Measurements from ENCODE around the gene SLC7A7.
A peak's percentile ranks its signal among the peaks of the same experiment; 100 is the strongest.
"Not testable (repeated sequence)": the region's sequence is repeated elsewhere in the genome, so short reads cannot be mapped to it uniquely, and the experiment has no call there.

Gene SLC7A7
- total RNA-seq, result 0 to 0.91 (median 0.08) reads per million in 4 donors

DNA sequence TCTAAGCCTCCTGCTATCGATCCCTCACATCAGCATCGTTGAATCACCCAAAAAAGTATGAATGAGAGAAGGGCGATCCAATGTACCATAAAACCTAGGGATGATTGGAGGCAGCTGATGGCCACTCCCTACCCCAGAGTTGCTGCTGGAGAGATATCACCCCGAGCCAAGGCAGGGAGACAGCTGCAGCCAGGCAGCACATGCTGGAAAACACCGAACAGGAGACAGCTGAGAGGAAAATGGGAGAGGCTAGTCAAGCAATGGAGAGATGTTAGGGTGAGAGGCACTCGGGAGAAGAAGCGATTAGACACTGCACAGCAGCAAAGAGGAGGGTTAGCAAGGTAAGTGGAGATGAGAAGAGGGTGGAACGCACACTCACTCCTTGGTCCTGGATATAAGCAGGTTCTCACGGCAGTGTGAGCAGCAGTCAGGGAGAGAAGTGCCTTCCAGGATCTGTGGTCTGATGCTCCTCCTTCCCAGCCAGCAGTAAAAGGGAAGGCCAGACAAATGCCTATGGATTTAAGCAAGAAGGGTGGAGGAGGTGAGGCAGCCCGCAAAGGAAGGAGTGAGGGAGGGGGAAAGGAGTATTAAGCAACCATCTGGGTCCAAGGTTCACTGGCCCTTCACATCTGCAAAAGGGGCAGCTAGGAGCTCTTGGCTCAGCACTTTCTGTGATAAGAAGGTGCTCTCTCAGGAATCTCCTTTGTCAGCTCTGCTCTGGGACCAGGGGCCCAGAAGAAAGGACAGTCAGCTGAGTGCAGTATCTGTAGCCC, at the start of gene SLC7A7:
Gene SLC7A7 (minus strand): TSS at position 495 of the 773 bp plus-strand sequence. CDS start 2,037 bp downstream, outside the sequence.
- DNase-seq, result no peak

- no peak for DNase-seq
These were observed 49.7 kb upstream of the SLC7A7 start for GRCh38 chr14:22864979-22865378.

GRCh38 chr14:22861651-22862050, 46.4 kb upstream of the SLC7A7 start:
- DNase-seq, result no peak

DNA sequence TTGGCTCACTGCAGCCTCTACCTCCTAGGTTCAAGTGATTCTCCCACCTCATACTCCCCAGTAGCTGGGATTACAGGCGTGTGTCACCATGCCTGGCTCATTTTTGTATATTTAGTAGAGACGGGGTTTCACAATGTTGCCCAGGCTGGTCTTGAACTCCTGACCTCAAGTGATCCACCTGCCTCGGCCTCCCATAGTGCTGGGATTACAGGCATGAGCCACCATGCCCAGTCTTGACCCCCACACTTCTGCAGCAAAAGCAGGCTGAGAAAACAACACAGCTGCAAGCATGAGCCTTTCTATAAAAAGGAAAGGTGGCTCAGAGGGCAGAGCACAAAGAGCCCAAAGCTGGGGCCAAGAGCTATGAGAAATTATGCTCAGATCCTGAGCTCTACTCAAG, 45.1 kb upstream of the SLC7A7 start:
- DNase-seq, result not testable (repeated sequence)

- DNase-seq, result no peak
These were observed 41.2 kb upstream of the SLC7A7 start for GRCh38 chr14:22856428-22856827.

DNA sequence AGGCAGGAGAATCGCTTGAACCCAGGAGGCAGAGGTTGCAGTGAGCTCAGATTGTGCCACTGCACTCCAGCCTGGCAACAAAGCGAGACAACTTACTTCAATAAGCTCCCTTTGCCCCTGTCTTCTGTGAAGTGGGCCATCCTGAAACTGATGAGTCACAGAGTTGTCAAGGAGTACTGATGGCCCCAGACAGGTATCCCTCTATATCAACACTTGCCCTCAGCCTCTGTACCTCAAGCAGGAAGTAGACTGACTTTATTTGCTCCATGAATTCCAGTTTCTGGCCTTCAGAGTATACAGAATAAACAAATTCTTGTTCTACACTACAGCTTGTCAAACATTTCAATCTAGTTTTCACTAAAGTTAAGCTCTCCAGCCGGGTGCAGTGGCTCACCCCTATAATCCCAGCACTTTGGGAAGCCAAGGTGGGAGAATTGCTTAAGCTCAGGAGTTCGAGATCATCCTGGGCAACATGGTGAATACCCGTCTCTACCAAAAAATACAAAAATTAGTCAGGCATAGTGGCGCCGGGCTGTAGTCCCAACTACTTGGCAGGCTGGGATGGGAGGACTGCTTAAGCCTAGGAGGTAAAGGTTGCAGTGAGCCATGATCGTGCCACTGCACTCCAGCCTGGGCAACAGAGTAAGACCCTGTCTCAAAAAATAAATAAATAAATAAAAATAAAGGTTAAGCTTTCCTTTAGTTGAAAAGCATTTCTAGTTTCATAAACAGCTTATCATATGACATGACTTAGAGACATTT, 39.9 kb upstream of the SLC7A7 start:
- peak in 1 of 5 donors; percentile 27 for DNase-seq

- not testable (repeated sequence) for DNase-seq
These were observed 39.1 kb upstream of the SLC7A7 start for GRCh38 chr14:22854296-22854695.

- DNase-seq, result peak; percentile 62 to 88 (median 79)
These were observed 37.9 kb upstream of the SLC7A7 start for GRCh38 chr14:22852940-22853767.

- DNase-seq, result no peak
These were observed 37.3 kb upstream of the SLC7A7 start for GRCh38 chr14:22852599-22852939.

GRCh38 chr14:22852178-22852577, 36.9 kb upstream of the SLC7A7 start:
- DNase-seq, result not testable (repeated sequence)

GRCh38 chr14:22850944-22851764, 35.9 kb upstream of the SLC7A7 start:
- peak in 1 of 5 donors; percentile 65 for DNase-seq

DNA sequence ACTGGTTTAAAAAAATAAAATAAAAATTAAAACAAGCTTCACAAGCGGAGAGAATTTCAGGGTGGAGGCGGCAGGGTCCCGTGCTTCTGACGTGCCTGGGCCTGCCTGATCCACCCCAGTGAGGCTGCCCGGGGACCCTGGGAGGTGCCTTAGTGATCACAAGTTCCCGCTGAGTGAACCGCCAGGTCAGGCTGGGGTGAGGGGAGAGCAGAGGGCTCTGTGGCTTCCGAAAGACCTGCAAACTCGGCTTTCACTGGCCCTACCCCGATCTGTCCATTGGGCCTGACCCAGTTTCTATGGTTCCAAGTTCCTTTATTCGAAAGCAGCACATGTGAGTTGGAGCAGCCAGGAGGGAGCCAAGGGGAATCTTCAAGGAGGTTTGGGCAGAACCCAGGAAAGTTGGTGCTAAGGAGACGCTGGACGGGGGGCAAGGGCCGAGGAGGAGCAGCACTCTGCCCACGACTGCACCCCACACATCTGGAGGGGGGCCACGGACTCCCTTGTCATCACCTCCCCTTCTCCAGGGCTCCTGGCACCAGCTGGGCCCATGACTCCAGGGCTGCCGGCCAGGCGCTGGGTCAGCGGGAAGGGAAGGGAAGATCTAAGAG, 34.1 kb upstream of the SLC7A7 start:
- no peak for DNase-seq

DNA sequence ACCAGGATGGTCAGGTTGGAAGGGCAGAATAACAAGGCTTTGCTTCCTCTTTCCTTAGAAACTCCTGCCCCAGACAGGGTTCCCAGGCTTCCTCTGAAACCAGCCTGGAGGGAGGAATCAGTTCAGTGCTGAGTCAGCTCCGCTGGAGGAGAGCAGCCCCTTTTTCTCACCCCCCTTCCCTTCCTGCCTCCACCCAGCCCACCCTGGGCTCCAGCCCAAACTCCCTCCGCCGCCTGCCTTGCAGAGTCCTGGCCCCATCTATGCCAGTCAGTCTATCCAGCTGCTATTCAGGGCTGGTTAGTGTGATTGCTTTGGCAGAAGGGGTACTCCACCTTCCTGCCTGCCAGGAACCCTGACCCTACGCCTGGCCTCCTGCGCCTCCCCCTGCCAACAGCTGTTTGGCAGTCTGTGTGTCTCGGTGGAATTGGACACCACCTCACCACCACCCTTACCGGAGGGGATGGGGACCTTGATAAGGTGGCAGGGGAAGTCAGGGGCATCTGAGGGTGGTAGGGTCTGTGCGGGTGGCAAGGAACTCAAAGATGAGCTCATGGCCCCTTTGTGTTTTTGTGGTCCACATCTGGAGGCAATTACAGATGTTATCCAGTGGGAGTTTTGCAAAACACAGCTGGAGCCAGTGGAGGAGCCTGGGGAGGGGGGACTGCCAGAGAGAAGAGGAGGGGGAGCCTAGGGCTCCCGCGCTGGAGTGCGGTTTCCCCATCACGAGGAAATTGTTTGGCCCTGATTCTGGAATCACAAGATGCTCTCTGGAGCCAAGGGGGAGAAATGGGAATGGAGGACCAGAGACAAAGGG, 33.3 kb upstream of the SLC7A7 start:
- no peak for DNase-seq

DNA sequence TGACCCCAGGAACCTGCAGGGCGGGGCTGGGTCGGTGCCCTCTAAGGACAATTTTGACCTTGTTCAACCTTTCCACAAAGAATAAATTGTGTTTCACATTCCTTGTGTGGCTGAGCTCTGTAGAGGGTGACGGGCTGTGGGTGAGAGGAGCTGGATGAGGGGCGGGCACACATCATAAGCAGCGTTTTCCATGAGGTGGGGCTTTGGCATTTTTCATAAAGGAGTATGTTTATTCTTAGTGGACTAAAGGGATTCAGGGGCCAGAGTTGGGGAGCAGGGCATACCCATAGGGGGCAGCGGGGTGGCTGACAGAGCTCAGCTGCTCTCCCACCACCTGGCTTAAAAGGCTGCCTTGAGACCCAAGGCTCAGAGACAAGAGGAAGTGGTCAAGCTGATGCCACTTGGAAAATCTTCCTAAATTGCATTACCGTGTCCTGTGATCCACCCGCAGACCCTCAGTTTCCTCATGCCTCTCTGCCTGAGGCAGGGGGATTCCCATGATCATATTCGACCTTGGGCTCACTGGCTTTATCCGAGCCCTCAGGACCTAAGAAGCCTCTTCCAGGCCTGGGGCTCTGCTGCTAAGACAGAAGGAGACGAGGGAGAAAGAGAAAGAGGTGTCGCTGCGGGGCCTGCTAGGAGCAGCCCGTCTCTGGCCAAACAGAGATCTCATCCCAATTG, 32.6 kb upstream of the SLC7A7 start:
- DNase-seq, result no peak

GRCh38 chr14:22846811-22847307, 31.6 kb upstream of the SLC7A7 start:
- DNase-seq, result no peak

DNA sequence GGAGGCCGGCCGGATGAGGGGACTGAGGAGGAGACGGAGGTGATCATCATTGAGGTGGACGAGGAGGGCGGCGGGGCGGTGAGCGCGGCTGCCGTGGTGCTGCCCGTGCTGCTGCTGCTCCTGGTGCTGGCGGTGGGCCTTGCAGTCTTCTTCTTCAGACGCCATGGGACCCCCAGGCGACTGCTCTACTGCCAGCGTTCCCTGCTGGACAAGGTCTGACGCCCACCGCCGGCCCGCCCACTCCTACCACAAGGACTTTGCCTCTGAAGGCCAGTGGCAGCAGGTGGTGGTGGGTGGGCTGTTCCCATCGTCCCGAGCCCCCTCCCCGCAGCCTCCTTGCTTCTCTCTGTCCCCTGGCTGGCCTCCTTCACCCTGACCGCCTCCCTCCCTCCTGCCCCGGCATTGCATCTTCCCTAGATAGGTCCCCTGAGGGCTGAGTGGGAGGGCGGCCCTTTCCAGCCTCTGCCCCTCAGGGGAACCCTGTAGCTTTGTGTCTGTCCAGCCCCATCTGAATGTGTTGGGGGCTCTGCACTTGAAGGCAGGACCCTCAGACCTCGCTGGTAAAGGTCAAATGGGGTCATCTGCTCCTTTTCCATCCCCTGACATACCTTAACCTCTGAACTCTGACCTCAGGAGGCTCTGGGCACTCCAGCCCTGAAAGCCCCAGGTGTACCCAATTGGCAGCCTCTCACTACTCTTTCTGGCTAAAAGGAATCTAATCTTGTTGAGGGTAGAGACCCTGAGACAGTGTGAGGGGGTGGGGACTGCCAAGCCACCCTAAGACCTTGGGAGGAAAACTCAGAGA, 30.8 kb upstream of the SLC7A7 start:
- no peak for DNase-seq

GRCh38 chr14:22845103-22845394, 29.8 kb upstream of the SLC7A7 start:
- no peak for DNase-seq

- DNase-seq, result no peak
These were observed 29.2 kb upstream of the SLC7A7 start for GRCh38 chr14:22844221-22845102.
